Lower leg skin (tissue), 4 donors: ENCODE data around the gene AMZ2. TPM values are rescaled to one million over a fixed set of nuclear protein-coding genes. Genes with fewer than 3 reads are reported as not detected.

Experiments
- DNase-seq, 2 donors: peaks; one replicate each; pipeline ENCODE4 v3.0.0-alpha.2; 2019; ENCODE audit warnings: low spot score in 2 of 2
- H3K4me3 ChIP-seq: fragments of 200-600 bp; sonication (generic); 2 replicates; pipeline ENCODE4 v1.5.1; 2017; ENCODE audit warnings: mild to moderate bottlenecking, low read depth; ENCODE audit not compliant: poor library complexity, severe bottlenecking
- POLR2A ChIP-seq, 2 donors: fragments of 450-650 bp; IDR thresholded peaks; one replicate each; pipeline ENCODE4 v1.6.1; 2016 to 2017; ENCODE audit warnings: antibody characterized with exemption in 2 of 2, mild to moderate bottlenecking in 1 of 2, moderate library complexity in 1 of 2
- WGBS, 2 donors: methylation state at CpG; one replicate each; pipeline ENCODE4 v1.1.5; 2018; 5-methylcytosine and 5-hydroxymethylcytosine counted together
- intact Hi-C: fragments of 100-400 bp; cut with DNase I; formaldehyde crosslinking; loops from one replicate; pipeline ENCODE4 v1.15.0; 2023; ENCODE audit warnings: low total_unique reads
- total RNA-seq, 4 donors: library from RNA; depleted of rRNA; stranded (reverse); fragments of >200 nt; gene quantifications; one replicate each; pipeline ENCODE4 v1.1.0, GENCODE V29; 2016
- TF ChIP-seq, protein P1 (sequence below), 3 donors: fragments of 450-650 bp; IDR thresholded peaks; one replicate each; pipeline ENCODE4 v1.5.1; 2016; ENCODE audit warnings: antibody characterized with exemption in 3 of 3, mild to moderate bottlenecking in 3 of 3, moderate library complexity in 2 of 3

Gene AMZ2
- total RNA-seq, 4 donors from 2014 or later: 25.8 to 55.0 (median 46.2) TPM

DNA sequence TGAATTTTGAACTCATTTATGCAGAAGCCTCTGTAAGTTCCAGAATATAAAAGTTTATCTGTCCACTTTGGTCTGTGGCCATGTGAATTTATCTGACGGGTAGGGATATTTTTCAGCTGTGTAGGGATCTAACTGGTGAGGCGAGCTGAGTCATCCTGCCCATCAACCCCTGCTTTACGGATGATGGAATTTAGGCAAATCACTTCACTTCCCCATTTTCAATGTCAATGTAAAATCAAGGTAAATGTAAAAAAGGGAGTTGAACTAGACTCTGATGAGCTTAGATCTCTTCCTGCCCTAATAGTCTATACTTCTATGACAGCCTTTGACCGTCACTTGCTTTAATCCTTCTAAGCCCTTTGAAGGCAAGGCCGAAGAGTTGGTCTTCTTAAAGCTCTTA lies 40.5 kb downstream of the AMZ2 start:
- intact Hi-C loops: no loop called here

DNA sequence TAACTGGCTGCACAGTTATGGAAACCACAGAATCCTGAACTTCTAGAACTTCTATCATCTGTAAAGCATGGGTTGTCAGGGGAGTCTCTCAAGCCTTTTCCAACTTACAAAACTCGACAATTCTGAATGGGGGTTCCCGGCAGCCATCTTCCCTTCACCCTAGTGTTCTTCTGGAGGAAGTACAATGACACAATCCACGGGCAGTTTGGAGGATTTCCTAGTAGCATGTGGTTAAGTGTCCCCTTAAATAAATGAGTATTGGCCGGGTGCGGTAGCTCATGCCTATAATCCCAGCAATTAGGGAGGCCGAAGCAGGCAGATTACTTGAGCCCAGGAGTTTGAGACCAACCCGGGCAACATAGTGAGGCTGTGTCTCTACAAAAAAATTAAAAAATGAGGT lies 41.0 kb downstream of the AMZ2 start:
- 72 to 73% methylated on average over 7 of the region's 7 CpGs for WGBS, 2 donors
- DNase-seq: peak in 1 of 2 donors; percentile 78
- intact Hi-C loops: no loop called here
- TF ChIP-seq, protein P1, sequence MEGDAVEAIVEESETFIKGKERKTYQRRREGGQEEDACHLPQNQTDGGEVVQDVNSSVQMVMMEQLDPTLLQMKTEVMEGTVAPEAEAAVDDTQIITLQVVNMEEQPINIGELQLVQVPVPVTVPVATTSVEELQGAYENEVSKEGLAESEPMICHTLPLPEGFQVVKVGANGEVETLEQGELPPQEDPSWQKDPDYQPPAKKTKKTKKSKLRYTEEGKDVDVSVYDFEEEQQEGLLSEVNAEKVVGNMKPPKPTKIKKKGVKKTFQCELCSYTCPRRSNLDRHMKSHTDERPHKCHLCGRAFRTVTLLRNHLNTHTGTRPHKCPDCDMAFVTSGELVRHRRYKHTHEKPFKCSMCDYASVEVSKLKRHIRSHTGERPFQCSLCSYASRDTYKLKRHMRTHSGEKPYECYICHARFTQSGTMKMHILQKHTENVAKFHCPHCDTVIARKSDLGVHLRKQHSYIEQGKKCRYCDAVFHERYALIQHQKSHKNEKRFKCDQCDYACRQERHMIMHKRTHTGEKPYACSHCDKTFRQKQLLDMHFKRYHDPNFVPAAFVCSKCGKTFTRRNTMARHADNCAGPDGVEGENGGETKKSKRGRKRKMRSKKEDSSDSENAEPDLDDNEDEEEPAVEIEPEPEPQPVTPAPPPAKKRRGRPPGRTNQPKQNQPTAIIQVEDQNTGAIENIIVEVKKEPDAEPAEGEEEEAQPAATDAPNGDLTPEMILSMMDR (IDR thresholded peaks at IDR 0.05): no peak
- no peak for TF ChIP-seq POLR2A (IDR thresholded peaks at IDR 0.05)
- H3K4me3 ChIP-seq: no peak overlapping the region

More for the DNA sequence above, 40.5 kb downstream of the AMZ2 start:
- DNase-seq: peak in 1 of 2 donors; percentile 53
- TF ChIP-seq POLR2A (IDR thresholded peaks at IDR 0.05): no peak
- TF ChIP-seq, protein P1 (IDR thresholded peaks at IDR 0.05): no peak
- no peak overlapping the region for H3K4me3 ChIP-seq
- WGBS, 2 donors: 73 to 74% methylated on average over 5 of the region's 5 CpGs

DNA sequence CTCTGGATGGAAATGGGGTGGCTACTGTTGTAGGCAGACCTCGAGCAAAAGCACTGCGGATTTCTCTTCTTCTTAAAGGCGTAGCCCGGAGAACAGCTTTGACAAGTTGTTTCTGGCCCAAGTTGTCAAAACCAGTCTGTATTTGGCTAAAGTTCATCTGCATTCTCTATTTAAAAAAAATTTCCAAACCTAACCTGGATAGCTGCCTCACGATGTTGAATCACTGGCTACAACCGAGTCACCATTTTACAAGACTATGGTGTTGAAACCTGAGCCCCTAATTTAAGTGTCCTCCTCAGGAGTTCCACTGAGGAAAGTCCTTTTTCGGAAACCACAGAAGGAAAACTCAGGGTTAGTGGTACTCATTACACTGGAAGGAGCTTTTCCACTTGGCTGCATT lies 41.6 kb downstream of the AMZ2 start:
- peak in 1 of 2 donors; percentile 63 for DNase-seq
- intact Hi-C loops: no loop called here
- no peak for TF ChIP-seq POLR2A (IDR thresholded peaks at IDR 0.05)
- TF ChIP-seq, protein P1 (IDR thresholded peaks at IDR 0.05): no peak
- 32 to 54% methylated on average over 7 of the region's 7 CpGs for WGBS, 2 donors
- no peak overlapping the region for H3K4me3 ChIP-seq

DNA sequence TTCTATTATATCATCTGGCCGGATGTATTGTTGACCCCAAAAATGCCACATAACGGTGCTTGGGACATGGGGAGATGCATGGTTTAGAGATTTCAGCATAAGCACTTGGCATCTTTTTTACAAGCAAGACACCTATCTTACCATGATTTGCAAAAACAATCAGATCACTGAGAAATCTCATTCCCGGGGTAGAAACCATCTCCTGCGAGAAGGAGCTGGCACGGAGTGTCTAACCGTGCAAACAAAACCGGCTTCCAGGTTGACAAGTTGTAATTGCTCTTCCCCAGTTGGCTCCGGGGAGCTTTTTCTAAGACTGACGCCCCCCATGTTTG lies 42.1 kb downstream of the AMZ2 start:
- intact Hi-C loops: no loop called here
- TF ChIP-seq POLR2A (IDR thresholded peaks at IDR 0.05): no peak
- TF ChIP-seq, protein P1 (IDR thresholded peaks at IDR 0.05): no peak
- DNase-seq: no peak
- no peak overlapping the region for H3K4me3 ChIP-seq
- 9 to 12% methylated on average over 9 of the region's 9 CpGs for WGBS, 2 donors

DNA sequence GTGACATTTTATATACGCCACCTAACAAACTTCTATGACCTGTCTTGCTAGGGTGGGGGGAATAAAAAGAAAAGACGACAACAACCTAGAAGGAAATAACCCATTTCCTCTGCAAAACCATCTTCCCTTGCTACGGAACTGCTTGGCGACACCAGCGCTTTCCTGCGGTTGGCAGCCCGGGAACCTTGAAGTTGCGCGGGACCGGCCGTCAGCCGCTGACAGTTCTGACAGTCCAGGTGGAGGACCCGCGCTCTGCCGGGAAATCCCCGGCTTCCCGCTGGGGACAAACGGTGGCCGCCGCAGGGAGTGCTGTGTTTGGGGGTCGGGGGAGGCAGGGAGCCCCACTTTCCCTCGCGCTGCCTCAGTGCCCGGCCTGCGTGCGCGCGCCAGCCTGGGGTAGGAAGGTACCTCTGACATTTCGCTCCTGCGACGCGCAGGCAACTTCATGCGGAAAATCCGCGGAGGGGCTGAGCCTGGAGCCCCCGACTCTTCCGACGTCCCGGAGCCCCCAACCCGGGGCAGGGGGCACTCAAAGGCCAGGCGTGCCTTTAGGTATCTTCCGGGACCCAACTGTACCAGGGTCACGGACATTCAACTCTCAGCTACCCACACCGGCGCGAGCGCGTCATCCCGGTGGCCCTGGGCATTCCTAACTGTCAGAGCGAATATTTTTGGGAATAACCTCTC lies 42.6 kb downstream of the AMZ2 start:
- intact Hi-C loops: no loop called here
- peak overlapping the region; percentile 7 for H3K4me3 ChIP-seq
- TF ChIP-seq, protein P1 (IDR thresholded peaks at IDR 0.05): no peak
- no peak for TF ChIP-seq POLR2A (IDR thresholded peaks at IDR 0.05)
- 1 to 2% methylated on average over 30 to 50 of the region's 50 CpGs for WGBS, 2 donors
- DNase-seq: peak in 1 of 2 donors; percentile 87
